Caco-2 (cell line): ENCODE results near the gene TMEM235. TPM values are rescaled to one million over a fixed set of nuclear protein-coding genes. Genes with fewer than 3 reads are reported as not detected.

ENCODE experiments used
- BruUV-seq: library from RNA; stranded (reverse); fragments of 400-500 nt; replicated peaks from 2 replicates; lab custom pipeline; 2021; lab: Mats Ljungman, UMichigan
- CTCF ChIA-PET: fragments of 300-600 bp; sonication (Branson Sonifier 250); formaldehyde crosslinking; loops from one replicate; lab custom pipeline; 2022; ENCODE audit warnings: antibody characterized with exemption; lab: Charles Lee
- POLR2A ChIA-PET: fragments of 300-600 bp; sonication (Branson Sonifier 250); formaldehyde crosslinking; loops from one replicate; lab custom pipeline; 2022; ENCODE audit warnings: antibody characterized with exemption; lab: Charles Lee
- DNase-seq, 2 experiments: peaks; one replicate each; pipeline versions ENCODE4 v3.0.0 to v3.0.0-alpha.2; 2020 to 2022
- H3K27me3 ChIP-seq: replicated peaks from 2 replicates; pipeline ENCODE4 v1.6.0; 2011; ENCODE audit warnings: low read length; ENCODE audit not compliant: control insufficient read depth, insufficient read depth
- H3K36me3 ChIP-seq: 2 replicates; pipeline ENCODE4 v1.5.1; 2011; ENCODE audit warnings: low read length; ENCODE audit not compliant: control insufficient read depth, insufficient read depth
- H3K4me1 ChIP-seq: fragments of 250-450 bp; sonication (Bioruptor Pico); 2 replicates; pipeline ENCODE4 v1.5.1; 2020; ENCODE audit warnings: mild to moderate bottlenecking
- H3K4me3 ChIP-seq: 2 replicates; pipeline ENCODE4 v1.5.1; 2011; ENCODE audit warnings: low read depth, mild to moderate bottlenecking, control low read depth, low read length
- H3K9me3 ChIP-seq: fragments of 250-450 bp; sonication (Bioruptor Pico); 2 replicates; pipeline ENCODE4 v1.5.1; 2020; ENCODE audit warnings: mild to moderate bottlenecking, moderate library complexity
- H3K27ac Mint-ChIP-seq: one replicate; pipeline ENCODE4 v1.8.0; 2022; ENCODE audit warnings: mixed read lengths; ENCODE audit not compliant: unreplicated experiment
- H3K27me3 Mint-ChIP-seq: one replicate; pipeline ENCODE4 v1.8.0; 2022; ENCODE audit warnings: mixed read lengths; ENCODE audit not compliant: insufficient read depth, unreplicated experiment
- H3K36me3 Mint-ChIP-seq: one replicate; pipeline ENCODE4 v1.8.0; 2022; ENCODE audit warnings: mild to moderate bottlenecking, mixed read lengths; ENCODE audit not compliant: insufficient read depth, unreplicated experiment
- H3K4me1 Mint-ChIP-seq: one replicate; pipeline ENCODE4 v1.8.0; 2022; ENCODE audit warnings: low read depth, mixed read lengths; ENCODE audit not compliant: unreplicated experiment
- H3K4me3 Mint-ChIP-seq: one replicate; pipeline ENCODE4 v1.8.0; 2022; ENCODE audit warnings: mild to moderate bottlenecking, moderate library complexity, mixed read lengths; ENCODE audit not compliant: unreplicated experiment
- H3K9me3 Mint-ChIP-seq: one replicate; pipeline ENCODE4 v1.8.0; 2022; ENCODE audit warnings: mixed read lengths; ENCODE audit not compliant: unreplicated experiment
- CTCF ChIP-seq, 2 experiments: fragments of 200-600 bp in 1 of 2; IDR thresholded peaks; 1 replicate in 1 of 2; 2 replicates in 1 of 2; pipeline versions ENCODE4 v1.5.1 to v1.8.0; 2011 to 2022; ENCODE audit warnings: antibody characterized with exemption in 1 of 2, control low read depth in 1 of 2, inconsistent platforms in 1 of 2, low read depth in 1 of 2, low read length in 1 of 2, mild to moderate bottlenecking in 1 of 2, moderate library complexity in 1 of 2; ENCODE audit not compliant: insufficient read depth in 1 of 2, severe bottlenecking in 1 of 2, unreplicated experiment in 1 of 2
- intact Hi-C: fragments of 100-400 bp; cut with micrococcal nuclease; formaldehyde crosslinking; loops from one replicate; pipeline ENCODE4 v1.10.0; 2022; ENCODE audit not compliant: unreplicated experiment
- total RNA-seq: library from RNA; stranded (reverse); gene quantifications from 2 replicates; pipeline ENCODE4 v1.2.3, GENCODE V29; 2022

TMEM235 gene
- total RNA-seq, 1 experiment from 2014 or later = not detected

GRCh38 chr17:78275355-78275754, 43.9 kb downstream of the TMEM235 start:
- CTCF ChIA-PET = no interaction called here
- H3K27me3 ChIP-seq = no peaks in the 10 kb centered on the region

GRCh38 chr17:78276098-78276887, 44.9 kb downstream of the TMEM235 start:
- no peak overlapping the region for H3K27ac Mint-ChIP-seq
- POLR2A ChIA-PET = interaction anchor here (0.7 to 1.1 kb wide), 2 partner anchors 38 to 90 kb away, joined by 3 to 8 read pairs; no protein-coding TSS in a partner anchor
- no peaks in the 10 kb centered on the region for H3K9me3 Mint-ChIP-seq
- Histone ChIP-seq H3K9me3 (no peaks in the 10 kb centered on the region; the same call in 1 of the 2 replicates), H3K4me3 (no peak overlapping the region), H3K36me3 (no peaks in the 10 kb centered on the region), H3K4me1 (peaks cover 55% of the 10 kb centered on the region), H3K27me3 (no peaks in the 10 kb centered on the region)
- H3K36me3 Mint-ChIP-seq = peaks cover 7% of the 10 kb centered on the region
- H3K4me1 Mint-ChIP-seq = peaks cover 29% of the 10 kb centered on the region
- intact Hi-C loops = no loop called here
- no peak for TF ChIP-seq CTCF (IDR thresholded peaks at IDR 0.05; ENCODE audit: insufficient read depth in 1 of 2, low read depth in 1 of 2, low read length in 1 of 2, severe bottlenecking in 1 of 2, unreplicated experiment in 1 of 2)
- no peaks in the 10 kb centered on the region for H3K27me3 Mint-ChIP-seq
- no TSS peak for BruUV-seq
- no peak overlapping the region for H3K4me3 Mint-ChIP-seq
- peak in 1 of 2 experiments; percentile 50 for DNase-seq
- CTCF ChIA-PET = interaction anchor here (0.5 to 0.7 kb wide), 3 partner anchors 16 to 389 kb away, joined by 3 to 8 read pairs (median 6); no protein-coding TSS in a partner anchor

More at GRCh38 chr17:78275355-78275754, 43.9 kb downstream of the TMEM235 start:
- no peak for TF ChIP-seq CTCF (IDR thresholded peaks at IDR 0.05; ENCODE audit: insufficient read depth in 1 of 2, low read depth in 1 of 2, low read length in 1 of 2, severe bottlenecking in 1 of 2, unreplicated experiment in 1 of 2)
- Mint-ChIP-seq H3K36me3 (peaks cover 7% of the 10 kb centered on the region), H3K4me1 (peaks cover 28% of the 10 kb centered on the region), H3K27ac (no peak overlapping the region), H3K27me3 (no peaks in the 10 kb centered on the region), H3K4me3 (no peak overlapping the region), H3K9me3 (no peaks in the 10 kb centered on the region)
- Histone ChIP-seq H3K4me3 (no peak overlapping the region), H3K36me3 (no peaks in the 10 kb centered on the region), H3K9me3 (no peaks in the 10 kb centered on the region; the same call in 1 of the 2 replicates), H3K4me1 (peaks cover 55% of the 10 kb centered on the region)
- intact Hi-C loops = no loop called here
- no TSS peak for BruUV-seq
- DNase-seq = no peak
- POLR2A ChIA-PET = no interaction called here

GRCh38 chr17:78278139-78278741, 46.8 kb downstream of the TMEM235 start:
- BruUV-seq = no TSS peak
- H3K27ac Mint-ChIP-seq = no peak overlapping the region
- H3K36me3 Mint-ChIP-seq = peaks cover 7% of the 10 kb centered on the region
- H3K9me3 ChIP-seq = no peaks in the 10 kb centered on the region; the same call in 1 of the 2 replicates
- peaks cover 24% of the 10 kb centered on the region for H3K4me1 Mint-ChIP-seq
- H3K36me3 ChIP-seq = no peaks in the 10 kb centered on the region
- H3K27me3 Mint-ChIP-seq = no peaks in the 10 kb centered on the region
- ChIA-PET POLR2A (no interaction called here), CTCF (interaction anchor here (0.9 to 1.0 kb wide), 3 partner anchors 14 to 28 kb away, joined by 3 to 6 read pairs (median 4); no protein-coding TSS in a partner anchor)
- peaks cover 42% of the 10 kb centered on the region for H3K4me1 ChIP-seq
- no peaks in the 10 kb centered on the region for H3K9me3 Mint-ChIP-seq
- no peak overlapping the region for H3K4me3 ChIP-seq
- DNase-seq = peak; percentile 60 to 68
- no peaks in the 10 kb centered on the region for H3K27me3 ChIP-seq
- H3K4me3 Mint-ChIP-seq = no peak overlapping the region
- intact Hi-C loops = no loop called here
- no peak for TF ChIP-seq CTCF (IDR thresholded peaks at IDR 0.05; ENCODE audit: insufficient read depth in 1 of 2, low read depth in 1 of 2, low read length in 1 of 2, severe bottlenecking in 1 of 2, unreplicated experiment in 1 of 2)
